NCI-H748 treated with DMSO at 0.1 percent for 48 hours (cell line): ENCODE results near the gene FIGLA.
A peak's percentile ranks its signal among the peaks of the same experiment; 100 is the strongest.

ENCODE experiments used
- DNase-seq: peaks from one replicate; lab custom pipeline; 2025; lab: John Stamatoyannopoulos, UW

FIGLA gene

DNA sequence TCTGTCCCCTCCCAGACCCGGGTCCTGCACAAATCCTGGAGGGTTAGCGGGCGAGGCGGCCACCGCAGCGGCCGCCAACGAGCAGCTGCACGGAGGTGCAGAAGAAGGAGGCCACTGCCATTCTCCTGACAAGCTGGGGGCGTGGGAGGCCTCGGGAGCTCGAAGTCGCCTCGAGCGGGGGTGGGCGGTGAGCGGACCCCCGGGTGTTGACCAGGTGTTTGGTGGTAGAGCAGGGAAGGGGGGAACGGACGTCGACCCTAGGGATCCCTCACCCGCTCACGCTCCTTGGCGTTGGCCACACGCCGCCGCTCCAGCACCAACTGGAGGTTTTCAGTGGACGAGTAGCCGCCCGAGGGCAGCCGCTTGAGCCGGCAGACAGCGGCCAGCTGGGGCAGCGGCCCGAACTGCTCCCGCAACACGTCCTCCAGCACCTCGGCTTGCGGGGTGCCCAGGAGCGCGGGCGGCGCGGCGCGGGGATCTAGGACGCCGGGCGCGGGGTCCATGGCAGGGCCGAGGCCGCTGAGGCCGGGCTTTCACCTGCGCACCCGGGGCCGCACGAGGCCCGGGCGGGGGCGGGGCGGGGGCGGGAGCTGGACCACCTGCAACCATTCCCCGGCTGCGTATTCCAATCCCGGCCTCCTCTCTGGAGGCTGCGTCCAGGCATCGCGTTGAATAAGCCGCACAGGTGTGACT lies at the start of gene FIGLA:
FIGLA (minus strand) TSS at position 508 of the 693 bp plus-strand sequence; CDS start at position 503, 5 bp downstream.
- peak; percentile 15 for DNase-seq

DNA sequence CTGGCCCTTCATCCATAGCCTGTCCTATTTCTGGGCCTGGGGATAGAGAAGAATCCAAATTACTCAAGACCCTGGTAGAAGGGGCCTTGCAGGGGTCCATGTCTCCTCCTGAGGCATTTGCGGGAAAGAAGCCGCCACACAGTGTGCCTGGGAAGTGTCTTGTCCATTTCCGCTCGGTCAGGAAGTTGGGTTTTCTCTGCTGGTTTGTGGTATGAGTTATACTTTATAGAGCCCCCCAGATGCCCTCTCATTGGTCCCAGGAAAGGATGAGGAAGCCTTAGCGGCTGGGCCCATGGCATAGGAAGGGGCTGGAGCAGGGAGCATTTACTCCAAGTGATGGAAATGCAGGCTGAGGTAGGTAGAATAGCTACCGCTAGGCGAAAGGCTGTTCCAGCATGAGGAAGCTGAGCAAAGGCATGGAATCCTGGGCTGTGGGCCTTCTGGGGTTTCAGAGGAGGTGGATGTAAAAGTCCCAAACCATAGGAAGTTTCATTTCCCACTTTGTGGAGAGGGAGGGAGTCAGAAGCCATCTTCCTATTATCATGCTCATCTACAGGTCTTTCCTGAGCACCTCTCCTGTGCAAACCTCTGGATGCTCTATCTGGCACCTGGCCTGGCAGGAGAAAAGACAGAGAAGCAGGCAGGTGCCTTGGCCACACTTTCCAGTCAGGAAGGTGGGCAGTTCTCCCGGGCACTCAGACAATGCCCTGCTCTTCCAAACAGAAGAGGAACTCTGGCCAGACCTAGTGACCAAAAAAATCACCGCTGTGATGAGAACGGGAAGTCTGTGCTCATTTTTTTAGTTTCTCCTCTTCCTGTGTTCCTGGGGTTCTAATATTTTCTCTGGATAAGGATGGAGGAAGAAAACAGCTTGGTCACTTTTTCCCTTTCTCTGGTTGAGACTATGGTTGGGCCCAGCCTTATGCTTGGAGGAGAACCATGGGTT lies 47.8 kb upstream of the FIGLA start:
- DNase-seq = no peak

DNA sequence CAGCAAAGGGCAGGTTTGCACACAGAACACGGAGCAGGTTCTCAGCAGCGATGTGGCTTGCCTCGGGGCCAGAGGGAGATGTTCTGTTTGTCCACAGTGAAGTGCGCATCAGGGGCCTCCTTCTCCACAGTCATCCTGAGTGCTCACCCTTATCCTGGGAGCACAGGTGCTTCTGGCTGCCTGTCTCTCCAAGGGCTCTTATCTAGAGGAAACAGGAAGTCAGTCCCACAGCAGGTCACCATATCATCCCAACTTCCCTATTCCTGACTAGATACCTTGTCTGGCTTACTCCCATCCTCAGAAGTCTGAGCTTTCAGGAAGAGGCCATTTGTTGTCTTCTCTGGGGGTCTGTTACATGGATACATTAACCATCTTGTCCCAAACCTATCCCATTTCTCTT lies 45.2 kb upstream of the FIGLA start, which contains the start of gene CD207:
CD207 (minus strand) TSS at position 174 of the 400 bp plus-strand sequence; CDS start at position 134, 40 bp downstream.
- no peak for DNase-seq

DNA sequence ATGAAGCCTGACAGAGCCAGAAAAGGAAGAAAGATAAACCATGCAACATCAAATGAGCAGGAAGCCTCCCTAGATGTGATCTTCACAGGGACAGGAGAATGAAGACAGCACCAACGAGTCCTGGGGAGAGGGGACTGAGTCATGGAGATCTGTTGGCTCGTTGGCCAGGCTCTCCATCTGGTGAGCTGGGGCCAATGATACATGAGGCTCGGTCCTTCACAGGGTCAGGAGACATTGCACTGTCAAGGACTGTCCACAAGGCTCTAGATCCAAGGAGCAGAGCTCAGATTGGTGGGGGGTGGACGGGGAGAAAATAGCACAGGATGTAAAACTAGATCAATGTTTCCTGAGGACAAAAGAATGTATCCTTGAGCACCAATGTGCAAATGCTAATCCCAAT lies 44.4 kb upstream of the FIGLA start:
- no peak for DNase-seq

DNA sequence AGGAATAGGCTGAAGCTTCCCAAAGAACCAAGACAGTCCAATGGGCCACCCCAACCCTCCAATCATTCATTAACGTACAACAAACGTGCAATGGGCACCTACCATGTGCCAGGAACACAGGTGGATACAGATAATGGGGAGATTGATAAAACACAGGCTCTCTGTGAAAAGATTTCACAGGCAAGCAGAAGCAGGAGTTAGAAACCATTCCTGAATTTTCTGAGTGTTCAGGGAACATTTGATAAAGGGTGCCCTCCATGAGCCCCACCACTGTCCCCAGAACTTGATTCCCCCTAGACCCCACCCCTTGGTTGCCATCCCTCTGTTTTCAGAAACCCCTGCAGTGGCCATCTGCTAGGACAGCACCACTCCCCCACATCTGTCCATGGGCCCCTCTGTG lies 43.7 kb upstream of the FIGLA start:
- DNase-seq = no peak

DNA sequence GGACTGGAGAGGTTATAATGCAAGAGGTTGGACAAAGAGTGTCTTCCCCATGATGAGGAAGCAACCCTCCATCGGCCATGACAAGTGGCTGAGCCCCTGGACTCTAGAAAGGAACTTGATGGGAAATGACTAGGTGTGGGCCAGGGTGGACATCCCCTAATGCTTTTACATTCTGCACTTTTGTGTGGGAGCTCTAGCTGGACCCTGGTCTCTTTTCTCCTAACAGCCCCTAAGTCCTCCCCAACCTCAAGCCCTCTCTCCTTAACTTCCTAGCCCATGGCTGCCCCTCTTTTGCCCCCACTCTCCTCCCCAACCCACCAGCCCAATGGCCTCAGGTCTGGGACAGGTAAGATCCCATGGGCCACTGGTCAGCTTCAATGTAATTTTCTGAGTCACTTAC lies 42.8 kb upstream of the FIGLA start:
- DNase-seq = no peak

DNA sequence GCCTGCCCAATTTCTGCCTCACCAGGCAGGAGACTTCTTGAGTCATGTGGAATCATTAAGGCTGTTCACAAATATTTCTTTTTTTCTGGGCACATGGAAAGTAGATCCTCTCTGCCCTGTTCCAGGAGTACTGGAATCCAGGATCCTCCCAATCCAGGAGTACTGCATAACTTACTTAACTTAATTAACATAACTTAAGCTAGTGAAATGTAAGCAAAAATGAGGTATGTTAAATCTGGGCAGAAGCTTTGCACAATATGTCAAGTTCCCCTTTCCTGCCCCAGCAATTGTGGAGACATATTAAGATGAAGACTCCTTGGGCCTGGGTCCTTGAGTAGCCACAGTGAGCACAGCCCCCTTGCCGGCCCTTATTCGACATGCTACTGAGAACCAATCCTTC lies 41.9 kb upstream of the FIGLA start:
- no peak for DNase-seq

DNA sequence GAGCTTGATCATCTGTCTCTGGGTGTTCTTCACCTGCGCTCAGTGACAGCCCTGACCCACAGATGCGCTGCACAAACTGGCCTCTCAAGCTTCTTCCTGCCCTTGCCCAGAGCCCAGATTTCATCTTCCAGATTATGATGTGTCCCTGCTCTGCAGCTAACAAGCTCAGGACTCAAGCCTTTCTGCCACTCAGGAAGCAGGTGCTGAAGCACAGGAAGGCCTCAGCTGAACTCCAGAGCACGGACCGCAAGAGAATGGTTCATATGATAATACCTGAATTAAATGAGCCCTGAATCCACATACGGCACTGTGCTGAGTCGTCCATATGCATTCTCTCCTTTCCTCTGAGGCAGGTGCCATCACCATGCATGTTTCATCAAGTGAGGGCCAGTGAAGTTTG lies 41.4 kb upstream of the FIGLA start:
- DNase-seq = no peak

- no peak for DNase-seq
Measured at GRCh38 chr2:70830366-70830765, 39.9 kb upstream of the FIGLA start.

GRCh38 chr2:70829916-70830315 lies 39.5 kb upstream of the FIGLA start:
- no peak for DNase-seq

DNA sequence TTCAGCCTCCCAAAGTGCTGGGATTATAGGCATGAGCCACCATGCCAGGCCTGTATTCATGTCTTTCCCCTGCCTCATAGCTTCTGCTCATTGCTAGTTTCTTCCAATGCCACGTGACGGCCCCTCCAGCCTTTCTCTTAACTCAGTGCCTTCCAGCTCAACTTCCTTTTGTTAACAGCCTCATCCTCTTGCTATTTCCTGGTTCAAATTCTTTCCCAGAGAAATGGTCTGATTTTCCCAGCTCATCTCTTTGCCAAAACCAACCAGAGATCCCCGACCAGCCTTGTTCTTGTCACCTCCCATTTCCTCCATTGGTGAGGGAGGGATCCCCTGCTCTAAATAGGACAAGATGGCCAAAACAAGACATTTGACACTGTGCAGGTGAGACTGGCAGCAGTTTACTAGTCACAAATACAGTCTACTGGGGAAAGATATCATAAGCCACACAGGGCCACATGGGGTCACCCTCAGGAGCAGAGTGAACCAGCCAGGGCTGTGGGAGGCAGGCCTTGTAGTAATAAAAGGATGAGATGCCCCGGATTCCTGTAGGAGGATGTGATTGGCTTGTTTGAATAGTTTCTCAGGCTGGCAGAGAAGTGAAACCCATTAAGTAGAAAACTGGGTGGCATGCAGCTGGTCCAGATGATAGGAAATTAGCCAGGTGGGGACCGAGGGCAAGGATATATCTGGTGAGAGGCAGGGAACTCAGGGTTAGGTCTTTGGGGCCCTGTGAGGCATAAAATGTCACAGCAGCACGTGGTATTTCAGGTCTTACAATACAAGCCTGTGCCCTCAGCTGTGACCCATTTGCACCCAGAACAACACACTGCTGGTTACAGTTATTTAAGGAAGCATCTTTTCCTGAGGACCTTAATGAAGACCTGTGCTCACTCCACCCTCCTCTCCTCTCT lies 38.7 kb upstream of the FIGLA start:
- DNase-seq = no peak

- DNase-seq = no peak
Measured at GRCh38 chr2:70828115-70828514, 37.7 kb upstream of the FIGLA start.

DNA sequence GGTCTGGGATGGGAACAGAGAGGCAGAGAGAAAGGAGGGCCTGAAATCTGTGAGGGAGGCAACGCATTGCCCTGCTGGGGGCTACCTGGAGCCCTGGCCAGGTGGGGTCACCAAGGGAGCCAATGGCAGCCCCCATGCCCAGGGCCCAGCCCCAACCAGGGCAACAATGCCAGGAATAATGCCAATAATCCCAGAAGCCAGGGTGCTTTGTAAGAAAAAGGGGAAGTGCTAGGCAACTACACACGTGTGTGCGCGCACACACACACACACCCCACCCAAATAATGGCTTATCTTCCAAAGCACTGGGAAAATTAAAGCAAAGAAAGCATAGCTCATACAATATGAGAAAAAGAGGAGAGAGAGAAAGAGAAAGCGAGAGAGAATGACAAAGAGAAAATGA lies 36.9 kb upstream of the FIGLA start:
- DNase-seq = no peak

DNA sequence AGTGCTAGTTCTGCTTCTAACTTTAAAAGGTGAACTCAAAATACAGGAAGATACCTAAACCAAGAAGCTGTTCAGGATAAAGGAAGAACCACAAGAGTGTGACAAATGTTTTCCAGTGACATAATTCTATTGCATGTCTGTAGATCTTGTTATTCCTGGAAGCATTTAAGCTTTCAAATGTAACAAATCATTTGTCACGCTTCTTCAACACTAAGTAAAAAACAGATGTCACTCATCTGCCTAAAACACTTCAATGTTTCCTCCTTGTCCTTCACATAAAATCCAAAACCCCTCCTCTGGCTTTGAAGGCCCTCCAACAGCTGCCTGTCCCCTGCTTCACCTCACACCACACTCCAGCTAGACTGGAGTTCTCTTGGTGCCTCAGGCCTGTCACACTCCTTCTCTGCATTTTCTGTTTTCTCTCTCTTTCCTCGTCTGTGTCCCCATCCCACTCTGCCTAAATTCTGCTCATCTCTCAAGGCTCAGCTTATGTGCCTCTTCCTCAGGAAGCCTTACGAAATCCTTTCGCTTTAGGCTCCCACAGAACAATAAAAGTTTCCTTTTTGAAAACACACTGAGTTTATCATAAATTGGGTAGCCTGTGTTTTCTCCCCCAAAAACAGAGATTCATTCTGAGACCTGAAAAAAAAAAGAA lies 36.4 kb upstream of the FIGLA start:
- no peak for DNase-seq

- DNase-seq = no peak
Measured at GRCh38 chr2:70823249-70823648, 32.8 kb upstream of the FIGLA start.

GRCh38 chr2:70822843-70823242 lies 32.4 kb upstream of the FIGLA start:
- DNase-seq = no peak

DNA sequence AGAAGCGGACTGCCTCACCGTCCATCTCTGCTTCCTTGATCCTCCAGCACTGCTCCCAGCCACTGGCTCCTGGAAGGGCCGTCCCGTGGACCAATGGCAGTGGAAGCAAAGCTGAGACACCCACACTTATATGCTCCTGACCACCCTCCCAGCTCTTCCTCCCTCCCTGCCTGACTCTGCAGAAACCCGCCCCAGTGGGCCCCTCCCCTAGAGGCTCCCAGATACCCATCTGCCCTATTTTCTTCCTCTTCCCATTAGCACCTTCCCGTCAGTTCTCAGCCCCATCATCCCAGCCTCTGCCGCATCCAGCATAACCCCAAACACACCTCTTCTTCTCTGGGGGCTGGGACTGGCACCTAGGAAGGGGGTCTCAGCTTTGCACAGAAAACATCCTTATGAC lies 30.1 kb upstream of the FIGLA start, which contains the start of gene CLEC4F:
CLEC4F (minus strand) TSS at position 101 of the 400 bp plus-strand sequence; CDS start at position 25, 76 bp downstream.
- DNase-seq = no peak

DNA sequence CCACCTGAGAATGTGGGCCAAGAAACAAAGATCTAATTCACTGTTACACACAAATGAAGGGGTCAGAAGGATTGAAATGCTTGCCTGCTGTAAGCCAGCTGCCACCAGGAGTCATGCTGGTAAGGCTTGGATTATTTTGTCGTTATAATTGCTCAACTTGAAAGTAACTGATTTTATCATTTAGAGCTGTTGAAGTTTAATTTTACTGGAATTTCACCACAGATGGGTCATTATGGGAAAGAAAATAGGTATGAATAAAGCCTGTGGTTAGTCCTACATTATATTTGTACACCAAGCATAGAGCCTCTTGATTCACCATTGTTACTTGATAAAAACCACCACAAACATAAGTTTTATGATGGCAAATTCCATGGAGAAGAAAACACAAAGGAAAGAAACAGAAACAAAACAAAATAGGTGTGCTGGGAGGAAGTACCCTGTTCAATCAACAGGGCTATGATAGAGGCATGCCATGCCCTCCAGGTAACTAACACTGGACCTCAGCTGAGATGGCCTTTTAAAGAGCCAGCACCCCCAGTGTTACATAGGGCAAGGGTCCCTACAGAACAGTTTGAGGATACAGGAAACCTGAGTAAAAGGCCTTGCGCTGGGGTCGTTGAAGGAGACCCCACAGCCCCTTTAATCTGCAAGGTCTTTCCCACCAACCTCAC lies 27.0 kb upstream of the FIGLA start:
- no peak for DNase-seq

- DNase-seq = no peak
Measured at GRCh38 chr2:70816726-70817125, 26.3 kb upstream of the FIGLA start.

GRCh38 chr2:70808983-70809958 lies 18.8 kb upstream of the FIGLA start:
- DNase-seq = no peak
